BLaER1 treated with 17β-estradiol and CSF1 and Interleukin-3, amounts not matched to agents 10 nM and 100 nM (cell line): Measurements from ENCODE around the gene BLVRB.
A peak's percentile ranks its signal among the peaks of the same experiment; 100 is the strongest.

Experiments used
- H3K27ac ChIP-seq, 11 experiments: shearing (Covaris generic); formaldehyde crosslinking; 2 replicates each; pipeline ENCODE4 v1.8.1; 2022
- H3K27me3 ChIP-seq, 11 experiments: shearing (Covaris generic); formaldehyde crosslinking; 2 replicates each; pipeline ENCODE4 v1.8.1; 2022
- H3K36me3 ChIP-seq, 11 experiments: shearing (Covaris generic); formaldehyde crosslinking; 2 replicates each; pipeline ENCODE4 v1.8.1; 2022
- H3K4me1 ChIP-seq, 10 experiments: shearing (Covaris generic); formaldehyde crosslinking; 2 replicates each; pipeline ENCODE4 v1.8.1; 2022
- H3K4me2 ChIP-seq, 11 experiments: shearing (Covaris generic); formaldehyde crosslinking; 2 replicates each; pipeline ENCODE4 v1.8.1; 2022
- H3K4me3 ChIP-seq, 10 experiments: shearing (Covaris generic); formaldehyde crosslinking; 2 replicates each; pipeline ENCODE4 v1.8.1; 2022
- H3K9ac ChIP-seq, 11 experiments: shearing (Covaris generic); formaldehyde crosslinking; 2 replicates each; pipeline ENCODE4 v1.8.1; 2022
- H3K9me3 ChIP-seq, 11 experiments: shearing (Covaris generic); formaldehyde crosslinking; replicated peaks in 1 of 11; 2 replicates each; pipeline ENCODE4 v1.8.1; 2022
- H4K20me1 ChIP-seq, 11 experiments: shearing (Covaris generic); formaldehyde crosslinking; 2 replicates each; pipeline ENCODE4 v1.8.1; 2022
- Cebpa-rat ChIP-seq, 11 experiments: shearing (Covaris generic); IDR thresholded peaks; 2 replicates each; pipeline ENCODE4 v1.8.1; 2022

BLVRB gene

GRCh38 chr19:40465557-40466218, at the start of gene BLVRB:
TSS of gene BLVRB (minus strand) at chr19:40465745. CDS start at chr19:40465688, 57 bp downstream.
- TF ChIP-seq Cebpa-rat (IDR thresholded peaks at IDR 0.05), result no peak
- Histone ChIP-seq H3K36me3 (peaks cover 0 to 3% (median 0%) of the 10 kb centered on the region in 11 experiments; a peak in 1 of 22 replicates), H3K9me3 (no peaks in the 10 kb centered on the region), H3K4me2 (peak within 1 kb of the TSS; percentile 79 to 93 (median 89)), H3K4me3 (peak within 1 kb of the TSS; percentile 64 to 83 (median 70)), H3K4me1 (peaks cover 41 to 62% (median 52%) of the 10 kb centered on the region in 10 experiments), H3K27me3 (peaks cover 0 to 13% (median 6%) of the 10 kb centered on the region in 11 experiments; a peak in 8 of 22 replicates), H3K27ac (peak within 1 kb of the TSS; percentile 60 to 92 (median 81)), H4K20me1 (peaks cover 0 to 31% (median 0%) of the 10 kb centered on the region in 11 experiments; a peak in 5 of 22 replicates), H3K9ac (peak within 1 kb of the TSS; percentile 74 to 90 (median 82))

GRCh38 chr19:40513741-40514315, 48.3 kb upstream of the BLVRB start:
- no peak overlapping the region for H3K4me2 ChIP-seq
- H3K27ac ChIP-seq, result no peak overlapping the region
- no peaks in the 10 kb centered on the region for H3K36me3 ChIP-seq
- TF ChIP-seq Cebpa-rat (IDR thresholded peaks at IDR 0.05), result no peak
- peaks cover 0 to 12% (median 5%) of the 10 kb centered on the region in 11 experiments; a peak in 7 of 22 replicates for H3K9me3 ChIP-seq
- no peak overlapping the region for H3K4me3 ChIP-seq
- no peaks in the 10 kb centered on the region for H3K27me3 ChIP-seq
- no peaks in the 10 kb centered on the region for H3K4me1 ChIP-seq
- H4K20me1 ChIP-seq, result no peaks in the 10 kb centered on the region
- H3K9ac ChIP-seq, result no peak overlapping the region

- no peaks in the 10 kb centered on the region for H3K4me1 ChIP-seq
- no peaks in the 10 kb centered on the region for H4K20me1 ChIP-seq
- H3K4me3 ChIP-seq, result no peak overlapping the region
- no peaks in the 10 kb centered on the region for H3K27me3 ChIP-seq
- H3K9me3 ChIP-seq, result peaks cover 0 to 12% (median 5%) of the 10 kb centered on the region in 11 experiments; a peak in 7 of 22 replicates
- H3K9ac ChIP-seq, result no peak overlapping the region
- no peaks in the 10 kb centered on the region for H3K36me3 ChIP-seq
- TF ChIP-seq Cebpa-rat (IDR thresholded peaks at IDR 0.05), result no peak
- H3K27ac ChIP-seq, result no peak overlapping the region
- H3K4me2 ChIP-seq, result no peak overlapping the region
These were observed 47.8 kb upstream of the BLVRB start for GRCh38 chr19:40513345-40513678.

GRCh38 chr19:40512473-40513344, 47.2 kb upstream of the BLVRB start:
- TF ChIP-seq Cebpa-rat (IDR thresholded peaks at IDR 0.05), result no peak
- no peaks in the 10 kb centered on the region for H3K27me3 ChIP-seq
- H3K4me1 ChIP-seq, result no peaks in the 10 kb centered on the region
- H4K20me1 ChIP-seq, result no peaks in the 10 kb centered on the region
- H3K9me3 ChIP-seq, result peaks cover 0 to 12% (median 5%) of the 10 kb centered on the region in 11 experiments; a peak in 7 of 22 replicates
- no peak overlapping the region for H3K9ac ChIP-seq
- H3K4me2 ChIP-seq, result no peak overlapping the region
- no peak overlapping the region for H3K27ac ChIP-seq
- H3K4me3 ChIP-seq, result no peak overlapping the region
- H3K36me3 ChIP-seq, result no peaks in the 10 kb centered on the region

- Histone ChIP-seq H3K4me3 (no peak overlapping the region), H3K4me2 (no peak overlapping the region), H3K9me3 (peaks cover 0 to 12% (median 5%) of the 10 kb centered on the region in 11 experiments; a peak in 7 of 22 replicates), H3K9ac (no peak overlapping the region), H4K20me1 (no peaks in the 10 kb centered on the region), H3K27me3 (no peaks in the 10 kb centered on the region), H3K36me3 (no peaks in the 10 kb centered on the region), H3K4me1 (no peaks in the 10 kb centered on the region), H3K27ac (no peak overlapping the region)
- no peak for TF ChIP-seq Cebpa-rat (IDR thresholded peaks at IDR 0.05)
These were observed 46.5 kb upstream of the BLVRB start for GRCh38 chr19:40512110-40512472.

- H3K27me3 ChIP-seq, result no peaks in the 10 kb centered on the region
- H3K9me3 ChIP-seq, result peaks cover 0 to 12% (median 5%) of the 10 kb centered on the region in 11 experiments; a peak in 7 of 22 replicates
- H3K27ac ChIP-seq, result no peak overlapping the region
- H4K20me1 ChIP-seq, result no peaks in the 10 kb centered on the region
- no peak for TF ChIP-seq Cebpa-rat (IDR thresholded peaks at IDR 0.05)
- no peak overlapping the region for H3K9ac ChIP-seq
- no peaks in the 10 kb centered on the region for H3K4me1 ChIP-seq
- H3K4me2 ChIP-seq, result no peak overlapping the region
- H3K4me3 ChIP-seq, result no peak overlapping the region
- no peaks in the 10 kb centered on the region for H3K36me3 ChIP-seq
These were observed 45.9 kb upstream of the BLVRB start for GRCh38 chr19:40511487-40511886.

GRCh38 chr19:40510526-40511115, 45.1 kb upstream of the BLVRB start:
- Histone ChIP-seq H3K9ac (no peak overlapping the region), H3K4me2 (no peak overlapping the region), H3K27ac (no peak overlapping the region), H4K20me1 (no peaks in the 10 kb centered on the region), H3K4me3 (no peak overlapping the region), H3K36me3 (no peaks in the 10 kb centered on the region), H3K4me1 (peaks cover 0 to 5% (median 0%) of the 10 kb centered on the region in 10 experiments; a peak in 3 of 20 replicates), H3K9me3 (peaks cover 0 to 12% (median 5%) of the 10 kb centered on the region in 11 experiments; a peak in 7 of 22 replicates), H3K27me3 (no peaks in the 10 kb centered on the region)
- no peak for TF ChIP-seq Cebpa-rat (IDR thresholded peaks at IDR 0.05)

GRCh38 chr19:40508739-40509260, 43.3 kb upstream of the BLVRB start:
- no peak overlapping the region for H3K27ac ChIP-seq
- no peaks in the 10 kb centered on the region for H3K27me3 ChIP-seq
- no peak overlapping the region for H3K9ac ChIP-seq
- peaks cover 0 to 11% (median 5%) of the 10 kb centered on the region in 10 experiments; a peak in 5 of 20 replicates for H3K4me1 ChIP-seq
- H3K4me3 ChIP-seq, result no peak overlapping the region
- no peaks in the 10 kb centered on the region for H4K20me1 ChIP-seq
- no peaks in the 10 kb centered on the region for H3K36me3 ChIP-seq
- peaks cover 0 to 12% (median 5%) of the 10 kb centered on the region in 11 experiments; a peak in 7 of 22 replicates for H3K9me3 ChIP-seq
- H3K4me2 ChIP-seq, result no peak overlapping the region
- TF ChIP-seq Cebpa-rat (IDR thresholded peaks at IDR 0.05), result no peak
